Liver (tissue), 9 donors: Measurements from ENCODE around the gene SYMPK. TPM values are rescaled to one million over a fixed set of nuclear protein-coding genes. Genes with fewer than 3 reads are reported as not detected.

Experiments
- DNase-seq: peaks from one replicate; pipeline ENCODE4 v3.0.0-alpha.2; 2017; ENCODE audit warnings: low spot score
- H3K27ac ChIP-seq, 2 donors: one replicate each; pipeline ENCODE4 v1.7.0; 2013; ENCODE audit warnings: inconsistent platforms in 2 of 2, low read length in 2 of 2, control low read depth in 1 of 2, low read depth in 1 of 2, mild to moderate bottlenecking in 1 of 2
- H3K27me3 ChIP-seq, 4 donors: one replicate each; pipeline versions ENCODE4 v1.6.1 to v1.7.0; 2013; ENCODE audit warnings: low read length in 3 of 4, inconsistent platforms in 1 of 4, mild to moderate bottlenecking in 1 of 4, moderate library complexity in 1 of 4; ENCODE audit not compliant: control insufficient read depth in 4 of 4, insufficient read depth in 4 of 4
- H3K36me3 ChIP-seq, 4 donors: one replicate each; pipeline versions ENCODE4 v1.6.1 to v1.7.0; 2013; ENCODE audit warnings: low read length in 3 of 4, mild to moderate bottlenecking in 3 of 4, low read depth in 1 of 4, moderate library complexity in 1 of 4; ENCODE audit not compliant: control insufficient read depth in 4 of 4, insufficient read depth in 3 of 4
- H3K4me1 ChIP-seq, 4 donors: one replicate each; pipeline versions ENCODE4 v1.6.1 to v1.7.0; 2013; ENCODE audit warnings: low read length in 3 of 4, mild to moderate bottlenecking in 3 of 4, moderate library complexity in 1 of 4; ENCODE audit not compliant: control insufficient read depth in 4 of 4, insufficient read depth in 4 of 4
- H3K4me3 ChIP-seq, 3 donors: one replicate each; pipeline versions ENCODE4 v1.6.1 to v1.7.0; 2013; ENCODE audit warnings: low read length in 3 of 3, control low read depth in 1 of 3, low read depth in 1 of 3, mild to moderate bottlenecking in 1 of 3
- H3K9ac ChIP-seq, 2 donors: one replicate each; pipeline ENCODE4 v1.7.0; 2013; ENCODE audit warnings: low read length in 2 of 2, mild to moderate bottlenecking in 2 of 2, moderate library complexity in 2 of 2, control low read depth in 1 of 2, low read depth in 1 of 2
- H3K9me3 ChIP-seq, 4 donors: one replicate each; pipeline versions ENCODE4 v1.6.1 to v1.7.0; 2013; ENCODE audit warnings: low read length in 3 of 4; ENCODE audit not compliant: control insufficient read depth in 4 of 4
- ATF3 ChIP-seq: IDR thresholded peaks from 2 replicates; pipeline ENCODE4 v1.6.1; 2016; ENCODE audit warnings: antibody characterized with exemption
- CTCF ChIP-seq: fragments of 150-350 bp; IDR thresholded peaks from 2 replicates; pipeline ENCODE4 v1.5.1; 2017; ENCODE audit warnings: improper control_type of control experiment, low read depth, low read length; ENCODE audit not compliant: missing input control
- EGR1 ChIP-seq, 2 donors: IDR thresholded peaks; 2 replicates each; pipeline ENCODE4 v1.6.1; 2016 to 2018; ENCODE audit warnings: antibody characterized with exemption in 2 of 2, low read depth in 2 of 2
- FOXA1 ChIP-seq: IDR thresholded peaks from 2 replicates; pipeline ENCODE4 v1.6.1; 2016; ENCODE audit warnings: antibody characterized with exemption
- GABPA ChIP-seq, 2 donors: IDR thresholded peaks in 1 of 2; conservative IDR thresholded peaks in 1 of 2; 2 replicates each; pipeline ENCODE4 v1.6.1; 2016; ENCODE audit warnings: antibody characterized with exemption in 2 of 2, mild to moderate bottlenecking in 1 of 2, moderate library complexity in 1 of 2
- HNF4A ChIP-seq, 2 donors: conservative IDR thresholded peaks; 2 replicates each; pipeline ENCODE4 v1.6.1; 2016; ENCODE audit warnings: antibody characterized with exemption in 2 of 2, mild to moderate bottlenecking in 2 of 2
- JUND ChIP-seq, 2 donors: IDR thresholded peaks; 2 replicates each; pipeline ENCODE4 v1.6.1; 2016; ENCODE audit warnings: antibody characterized with exemption in 2 of 2
- RAD21 ChIP-seq, 2 donors: IDR thresholded peaks; 2 replicates each; pipeline ENCODE4 v1.6.1; 2016; ENCODE audit warnings: antibody characterized with exemption in 2 of 2, mild to moderate bottlenecking in 2 of 2
- REST ChIP-seq: IDR thresholded peaks from 2 replicates; pipeline ENCODE4 v1.6.1; 2016; ENCODE audit warnings: antibody characterized with exemption, mild to moderate bottlenecking
- RXRA ChIP-seq, 2 donors: IDR thresholded peaks; 2 replicates each; pipeline ENCODE4 v1.6.1; 2017 to 2018; ENCODE audit warnings: antibody characterized with exemption in 2 of 2, mild to moderate bottlenecking in 1 of 2
- TAF1 ChIP-seq: conservative IDR thresholded peaks from 2 replicates; pipeline ENCODE4 v1.6.1; 2016; ENCODE audit warnings: antibody characterized with exemption, mild to moderate bottlenecking
- YY1 ChIP-seq: IDR thresholded peaks from 2 replicates; pipeline ENCODE4 v1.6.1; 2016; ENCODE audit warnings: antibody characterized with exemption, mild to moderate bottlenecking
- WGBS: extraction: QIAGEN DNeasy Blood & Tissue Kit; methylation state at CpG from one replicate; pipeline ENCODE4 v1.1.7; 2013; 5-methylcytosine and 5-hydroxymethylcytosine counted together
- polyA plus RNA-seq, 2 donors: library from polyadenylated mRNA; stranded (reverse) in 1 of 2; unstranded in 1 of 2; fragments of 200-250 nt in 1 of 2; fragments of >200 nt in 1 of 2; fragmentation: Nextera tagmentation in 1 of 2; extraction: Ambion mirVana in 1 of 2; gene quantifications; one replicate each; pipeline versions ENCODE4 v1.2.1 to v1.2.3, GENCODE V29; 2013 to 2015
- total RNA-seq, 2 donors: library from RNA; depleted of rRNA; stranded (reverse); fragments of >200 nt; gene quantifications; one replicate each; pipeline ENCODE4 v1.2.3, GENCODE V29; 2014
- donor health status: healthy.
- donor health status: healthy.
- donor health status: healthy.
- donor health status: healthy.
- donor health status: healthy.

The SYMPK gene
- total and polyA plus RNA-seq, 4 donors = 5.5 to 26.1 (median 24.1) TPM

- Histone ChIP-seq H3K27ac (no peak overlapping the region), H3K9me3 (no peaks in the 10 kb centered on the region), H3K4me3 (peak overlapping the region in 2 of 3 donors; percentile 12 to 51), H3K4me1 (peaks cover 9 to 27% (median 15%) of the 10 kb centered on the region in 4 donors), H3K9ac (no peak overlapping the region), H3K27me3 (no peaks in the 10 kb centered on the region), H3K36me3 (peaks cover 2 to 5% (median 3%) of the 10 kb centered on the region in 4 donors)
- peak; percentile 45 for DNase-seq
- 36% methylated on average over 69 of the region's 69 CpGs for WGBS
- TF ChIP-seq RAD21 (IDR thresholded peaks at IDR 0.05) (no peak), FOXA1 (no peak), GABPA (IDR thresholded peaks at IDR 0.05 in 1 of 2, conservative IDR thresholded peaks at IDR 0.05 in 1 of 2) (no peak), CTCF (no peak), ATF3 (no peak), REST (no peak), EGR1 (IDR thresholded peaks at IDR 0.05; ENCODE audit: low read depth in 2 of 2) (no peak)
Measured at GRCh38 chr19:45901432-45901911, 38.5 kb upstream of the SYMPK start.

GRCh38 chr19:45900738-45901431 is 37.9 kb upstream of the SYMPK start:
- H3K4me1 ChIP-seq = peaks cover 9 to 27% (median 15%) of the 10 kb centered on the region in 4 donors
- peaks cover 2 to 5% (median 3%) of the 10 kb centered on the region in 4 donors for H3K36me3 ChIP-seq
- no peaks in the 10 kb centered on the region for H3K9me3 ChIP-seq
- no peak overlapping the region for H3K27ac ChIP-seq
- peak overlapping the region in 1 of 3 donors; percentile 51 for H3K4me3 ChIP-seq
- WGBS = 81% methylated on average over 22 of the region's 22 CpGs
- no peak overlapping the region for H3K9ac ChIP-seq
- no peaks in the 10 kb centered on the region for H3K27me3 ChIP-seq
- DNase-seq = no peak
- TF ChIP-seq TAF1 = no peak

GRCh38 chr19:45899919-45900589 is 37.1 kb upstream of the SYMPK start:
- 97% methylated on average over 4 of the region's 4 CpGs for WGBS
- no peak for DNase-seq
- H3K4me1 ChIP-seq = peaks cover 9 to 27% (median 15%) of the 10 kb centered on the region in 4 donors
- H3K36me3 ChIP-seq = peaks cover 3 to 10% (median 4%) of the 10 kb centered on the region in 4 donors
- no peaks in the 10 kb centered on the region for H3K9me3 ChIP-seq
- H3K4me3 ChIP-seq = no peak overlapping the region
- no peak overlapping the region for H3K9ac ChIP-seq
- H3K27me3 ChIP-seq = no peaks in the 10 kb centered on the region
- no peak overlapping the region for H3K27ac ChIP-seq
- no peak for TF ChIP-seq TAF1
- no peak for TF ChIP-seq YY1
- TF ChIP-seq HNF4A (conservative IDR thresholded peaks at IDR 0.05) = no peak
- no peak for TF ChIP-seq RAD21 (IDR thresholded peaks at IDR 0.05)
- no peak for TF ChIP-seq JUND (IDR thresholded peaks at IDR 0.05)
- no peak for TF ChIP-seq GABPA (IDR thresholded peaks at IDR 0.05 in 1 of 2, conservative IDR thresholded peaks at IDR 0.05 in 1 of 2)
- no peak for TF ChIP-seq RXRA (IDR thresholded peaks at IDR 0.05)
- TF ChIP-seq REST = no peak
- no peak for TF ChIP-seq EGR1 (IDR thresholded peaks at IDR 0.05; ENCODE audit: low read depth in 2 of 2)
- no peak for TF ChIP-seq ATF3
